IPS-NIHi7 (cell line): ENCODE data around the gene OTOS.

Experiments
- DNase-seq: peaks from one replicate; pipeline ENCODE4 v3.0.0; 2012; ENCODE audit warnings: mixed read lengths; ENCODE audit errors: extremely low spot score

The OTOS gene

GRCh38 chr2:240121190-240121589 lies 19.3 kb downstream of the OTOS start:
- DNase-seq, result no peak

- no peak for DNase-seq
Measured at GRCh38 chr2:240114233-240114632, 26.2 kb downstream of the OTOS start.

GRCh38 chr2:240112914-240113690 lies 27.4 kb downstream of the OTOS start:
- DNase-seq, result peak; percentile 29

- no peak for DNase-seq
Measured at GRCh38 chr2:240111253-240111652, 29.2 kb downstream of the OTOS start.

- no peak for DNase-seq
Measured at GRCh38 chr2:240109386-240109785, 31.1 kb downstream of the OTOS start.

GRCh38 chr2:240107477-240107796 lies 33.0 kb downstream of the OTOS start:
- no peak for DNase-seq

GRCh38 chr2:240106765-240107476 lies 33.5 kb downstream of the OTOS start:
- no peak for DNase-seq

GRCh38 chr2:240105982-240106381 lies 34.5 kb downstream of the OTOS start:
- no peak for DNase-seq

GRCh38 chr2:240103136-240103535 lies 37.3 kb downstream of the OTOS start:
- DNase-seq, result no peak

- DNase-seq, result no peak
Measured at GRCh38 chr2:240098349-240098748, 42.1 kb downstream of the OTOS start.

GRCh38 chr2:240095556-240096523 lies 44.6 kb downstream of the OTOS start:
- peak; percentile 57 for DNase-seq

GRCh38 chr2:240089306-240089705 lies 51.2 kb downstream of the OTOS start:
- DNase-seq, result no peak
